GM12878 (cell line): ENCODE data around the gene PRKCB. TPM values are rescaled to one million over a fixed set of nuclear protein-coding genes. Genes with fewer than 3 reads are reported as not detected.

Experiments
- ATAC-seq: fragments of 200-7000 bp; cut with Tn5 transposase; 3 replicates; pipeline ENCODE4 v1.9.1; 2020; ENCODE audit warnings: mild to moderate bottlenecking, moderate library complexity
- BruUV-seq: library from RNA; stranded (reverse); fragments of 400-500 nt; replicated peaks from 2 replicates; lab custom pipeline; 2021; lab: Mats Ljungman, UMichigan
- CTCF ChIA-PET: fragments of 300-600 bp; sonication (Branson Sonifier 250); formaldehyde crosslinking; extraction: SDS; loops from one replicate; lab custom pipeline; 2021; ENCODE audit warnings: inconsistent platforms; lab: Yijun Ruan, JAX
- POLR2A ChIA-PET: fragments of 350-600 bp; formaldehyde crosslinking; extraction: SDS; loops from one replicate; lab custom pipeline; 2021; ENCODE audit warnings: inconsistent platforms; lab: Charles Lee
- RAD21 ChIA-PET: fragments of 300-600 bp; sonication (Branson Sonifier 250); formaldehyde crosslinking; loops from one replicate; lab custom pipeline; 2023; ENCODE audit warnings: antibody characterized with exemption; ENCODE audit not compliant: unreplicated experiment; lab: Charles Lee
- SMC1A ChIA-PET: fragments of 300-600 bp; sonication (Branson Sonifier 250); formaldehyde crosslinking; loops from one replicate; lab custom pipeline; 2023; ENCODE audit not compliant: unreplicated experiment, uncharacterized antibody; lab: Charles Lee
- DNase-seq: peaks from one replicate; pipeline ENCODE4 v3.0.0-alpha.2; 2011; ENCODE audit warnings: low read depth, low spot score
- FAIRE-seq: peaks from 3 replicates; lab custom pipeline; 2011; peaks lifted over from hg19 to GRCh38; lab: Jason Lieb, UNC
- H2AFZ ChIP-seq: 2 replicates; pipeline ENCODE4 v1.6.0; 2011; ENCODE audit warnings: low read depth, low read length, control low read depth; ENCODE audit not compliant: control insufficient read depth
- H3K27ac ChIP-seq: 2 replicates; pipeline ENCODE4 v1.5.1; 2011; ENCODE audit warnings: control low read depth; ENCODE audit not compliant: control insufficient read depth, insufficient read depth
- H3K27me3 ChIP-seq, 2 experiments: replicated peaks in 1 of 2; 2 replicates each; pipeline versions ENCODE4 v1.6.0 to v1.6.1; 2011; ENCODE audit warnings: low read length in 1 of 2; ENCODE audit not compliant: control insufficient read depth in 2 of 2, insufficient read depth in 2 of 2
- H3K36me3 ChIP-seq, 2 experiments: 2 replicates each; pipeline ENCODE4 v1.5.1; 2011; ENCODE audit warnings: low read length in 1 of 2; ENCODE audit not compliant: control insufficient read depth in 2 of 2, insufficient read depth in 2 of 2
- H3K4me1 ChIP-seq: 2 replicates; pipeline ENCODE4 v1.6.1; 2011; ENCODE audit warnings: mild to moderate bottlenecking, low read length, moderate library complexity, mixed read lengths; ENCODE audit not compliant: control insufficient read depth, insufficient read depth
- H3K4me2 ChIP-seq: 2 replicates; pipeline ENCODE4 v1.6.0; 2011; ENCODE audit warnings: control low read depth; ENCODE audit not compliant: control insufficient read depth, insufficient read depth
- H3K4me3 ChIP-seq: fragments of 200-600 bp; sonication (generic); 2 replicates; pipeline ENCODE4 v1.5.1; 2016
- H3K79me2 ChIP-seq: 2 replicates; pipeline ENCODE4 v1.6.0; 2011; ENCODE audit warnings: low read length; ENCODE audit not compliant: control insufficient read depth, insufficient read depth
- H3K9ac ChIP-seq: 2 replicates; pipeline ENCODE4 v1.8.0; 2011; ENCODE audit warnings: low read length, control low read depth, mixed read lengths; ENCODE audit not compliant: control insufficient read depth, insufficient read depth
- H3K9me3 ChIP-seq: replicated peaks from 3 replicates; pipeline ENCODE4 v1.5.1; 2011; ENCODE audit warnings: mild to moderate bottlenecking, low read length; ENCODE audit not compliant: control insufficient read depth, insufficient read depth
- H4K20me1 ChIP-seq: 2 replicates; pipeline ENCODE4 v1.6.0; 2011; ENCODE audit not compliant: control insufficient read depth, insufficient read depth
- CHD4 ChIP-seq: fragments of 200-600 bp; sonication (generic); IDR thresholded peaks from 2 replicates; pipeline ENCODE4 v1.6.1; 2016; ENCODE audit warnings: mild to moderate bottlenecking
- CREM ChIP-seq: IDR thresholded peaks from 2 replicates; pipeline ENCODE4 v1.6.1; 2014; ENCODE audit warnings: antibody characterized with exemption, low read depth
- EED ChIP-seq: sonication (generic); IDR thresholded peaks from 2 replicates; pipeline ENCODE4 v1.6.1; 2016; ENCODE audit warnings: antibody characterized with exemption, low read depth
- FOXM1 ChIP-seq: IDR thresholded peaks from 2 replicates; pipeline ENCODE4 v1.6.1; 2012; ENCODE audit warnings: low read depth, mild to moderate bottlenecking, inconsistent platforms, low read length, moderate library complexity
- IKZF2 ChIP-seq, 2 experiments: fragments of 450-650 bp; IDR thresholded peaks; 2 replicates each; pipeline ENCODE4 v1.6.1; 2017; ENCODE audit warnings: mild to moderate bottlenecking in 2 of 2, moderate library complexity in 2 of 2
- MTA3 ChIP-seq: IDR thresholded peaks from 2 replicates; pipeline ENCODE4 v1.6.1; 2012; ENCODE audit warnings: low read length, inconsistent platforms, borderline replicate concordance
- NFXL1 ChIP-seq: fragments of 450-650 bp; IDR thresholded peaks from 2 replicates; pipeline ENCODE4 v1.6.1; 2017; ENCODE audit warnings: antibody characterized with exemption, mild to moderate bottlenecking, borderline replicate concordance
- PAX5 ChIP-seq: IDR thresholded peaks from 2 replicates; pipeline ENCODE4 v1.6.1; 2011; ENCODE audit warnings: low read depth, low read length, borderline replicate concordance
- SIN3A ChIP-seq: IDR thresholded peaks from 2 replicates; pipeline ENCODE4 v1.6.1; 2012; ENCODE audit warnings: low read depth, low read length, improper control_type of control experiment
- SKIL ChIP-seq: fragments of 450-650 bp; IDR thresholded peaks from 2 replicates; pipeline ENCODE4 v1.6.1; 2017; ENCODE audit warnings: mild to moderate bottlenecking, low read depth, inconsistent platforms; ENCODE audit not compliant: poor library complexity, severe bottlenecking
- SMAD5 ChIP-seq: IDR thresholded peaks from 2 replicates; pipeline ENCODE4 v1.6.1; 2016; ENCODE audit warnings: antibody characterized with exemption, low read depth
- SMARCA5 ChIP-seq: fragments of 450-650 bp; IDR thresholded peaks from 2 replicates; pipeline ENCODE4 v1.6.1; 2017; ENCODE audit warnings: mild to moderate bottlenecking
- SP1 ChIP-seq: IDR thresholded peaks from one replicate; pipeline ENCODE4 v1.6.1; 2011; ENCODE audit warnings: low read depth, low read length
- TCF12 ChIP-seq: IDR thresholded peaks from 2 replicates; pipeline ENCODE4 v1.6.1; 2011; ENCODE audit warnings: low read depth, mild to moderate bottlenecking, low read length
- TCF3 ChIP-seq: IDR thresholded peaks from 2 replicates; pipeline ENCODE4 v1.6.1; 2012; ENCODE audit warnings: low read depth, mild to moderate bottlenecking, low read length, borderline replicate concordance; ENCODE audit not compliant: insufficient read depth
- ZNF24 ChIP-seq: fragments of 450-650 bp; IDR thresholded peaks from 2 replicates; pipeline ENCODE4 v1.6.1; 2017; ENCODE audit warnings: antibody characterized with exemption, mild to moderate bottlenecking
- ZNF384 ChIP-seq: IDR thresholded peaks from 2 replicates; pipeline ENCODE4 v1.6.1; 2012; ENCODE audit warnings: low read depth, mild to moderate bottlenecking, low read length, improper control_type of control experiment, borderline replicate concordance
- WGBS: methylation state at CpG from one replicate; pipeline ENCODE4 v1.1.6; 2016; ENCODE audit warnings: low lambda C conversion rate; ENCODE audit not compliant: insufficient replicate concordance, insufficient coverage; ENCODE audit errors: missing lambda C conversion rate; 5-methylcytosine and 5-hydroxymethylcytosine counted together
- in situ Hi-C: fragments of 300-500 bp; cut with MboI; formaldehyde crosslinking; loops from 9 replicates; pipeline ENCODE4 v1.14.3; 2018; ENCODE audit warnings: mixed read lengths
- intact Hi-C: fragments of 100-400 bp; cut with micrococcal nuclease; formaldehyde crosslinking; loops from one replicate; pipeline ENCODE4 v1.14.2; 2022; ENCODE audit not compliant: unreplicated experiment
- polyA plus RNA-seq, 11 experiments: library from polyadenylated mRNA; depleted of rRNA in 4 of 11; unstranded in 6 of 11; stranded (reverse) in 5 of 11; fragments of >200 nt; fragmentation: Nextera tagmentation in 4 of 11; fragmentation: Illumina TruSeq in 1 of 11; extraction: Ambion mirVana in 4 of 11; extraction: Trizol in 1 of 11; gene quantifications; 1 replicate in 1 of 11; 2 replicates in 10 of 11; pipeline versions ENCODE4 v1.2.1 to v1.2.3, GENCODE V29; 2011 to 2016; ENCODE audit warnings: inconsistent platforms in 2 of 11, missing spikeins in 2 of 11, low read depth in 1 of 11
- total RNA-seq, 4 experiments: library from RNA; depleted of rRNA in 3 of 4; stranded (reverse); fragments of >200 nt in 3 of 4; fragmentation: Illumina TruSeq in 1 of 4; extraction: Trizol in 1 of 4; gene quantifications; 2 replicates each; pipeline versions ENCODE4 v1.2.1 to v1.2.3, GENCODE V29; 2013 to 2021
- TF ChIP-seq, protein P1 (sequence below): fragments of 450-650 bp; IDR thresholded peaks from 2 replicates; pipeline ENCODE4 v1.6.1; 2017; ENCODE audit warnings: mild to moderate bottlenecking
- TF ChIP-seq, protein P2 (sequence below): IDR thresholded peaks from 2 replicates; pipeline ENCODE4 v1.6.1; 2012; ENCODE audit warnings: low read length, inconsistent platforms

The PRKCB gene
- total and polyA plus RNA-seq, 10 of the 15 experiments (the other 5 are each of a cell fraction or from before 2014, with no cell fraction given), result 21.4 to 158 (median 97.3) TPM

- ChIA-PET POLR2A (interaction anchor here (1.4 to 3.6 kb wide), 5 partner anchors 9 to 32 kb away, joined by 5 to 26 read pairs (median 18); no protein-coding TSS in a partner anchor), SMC1A (interaction anchor here (0.9 to 11.3 kb wide), 8 partner anchors 10 to 167 kb away, joined by 3 to 466 read pairs (median 4); partner anchors contain the start of gene PRKCB), CTCF (interaction anchor here (0.9 to 3.2 kb wide), 8 partner anchors 10 to 167 kb away, joined by 3 to 27 read pairs (median 5); no protein-coding TSS in a partner anchor), RAD21 (interaction anchor here (0.6 to 3.3 kb wide), 6 partner anchors 10 to 163 kb away, joined by 3 to 66 read pairs (median 4); no protein-coding TSS in a partner anchor)
- peaks cover 52% of the 10 kb centered on the region for H3K4me1 ChIP-seq
- H3K9ac ChIP-seq, result no peak overlapping the region
- intact Hi-C loops, result no loop called here
- H3K9me3 ChIP-seq, result peaks cover 6% of the 10 kb centered on the region
- ATAC-seq (no peak), FAIRE-seq (no peak), DNase-seq (no peak)
- no TSS peak for BruUV-seq
- H3K36me3 ChIP-seq, result no peaks in the 10 kb centered on the region; a peak in 3 of 4 replicates
- H3K79me2 ChIP-seq, result peaks cover 80% of the 10 kb centered on the region
- WGBS, result 80% methylated on average over 3 of the region's 3 CpGs
- no peak overlapping the region for H3K4me3 ChIP-seq
- no peaks in the 10 kb centered on the region for H4K20me1 ChIP-seq
- no peaks in the 10 kb centered on the region for H3K27me3 ChIP-seq
- in situ Hi-C loops, result loop anchor here (10.0 kb wide), 1 partner anchor 342 kb away; no protein-coding TSS in a partner anchor
- H2AFZ ChIP-seq, result no peak overlapping the region
- no peak overlapping the region for H3K4me2 ChIP-seq
- no peak overlapping the region for H3K27ac ChIP-seq
- TF ChIP-seq ZNF384 (no peak), SKIL (no peak), CREM (no peak), SP1 (no peak), TCF3 (no peak), NFXL1 (no peak), TCF12 (no peak), FOXM1 (no peak), PAX5 (no peak), CHD4 (no peak), SMARCA5 (no peak), SMAD5 (no peak), IKZF2 (IDR thresholded peaks at IDR 0.05) (no peak), MTA3 (no peak), ZNF24 (no peak), SIN3A (no peak), EED (no peak)
- TF ChIP-seq, protein P1, sequence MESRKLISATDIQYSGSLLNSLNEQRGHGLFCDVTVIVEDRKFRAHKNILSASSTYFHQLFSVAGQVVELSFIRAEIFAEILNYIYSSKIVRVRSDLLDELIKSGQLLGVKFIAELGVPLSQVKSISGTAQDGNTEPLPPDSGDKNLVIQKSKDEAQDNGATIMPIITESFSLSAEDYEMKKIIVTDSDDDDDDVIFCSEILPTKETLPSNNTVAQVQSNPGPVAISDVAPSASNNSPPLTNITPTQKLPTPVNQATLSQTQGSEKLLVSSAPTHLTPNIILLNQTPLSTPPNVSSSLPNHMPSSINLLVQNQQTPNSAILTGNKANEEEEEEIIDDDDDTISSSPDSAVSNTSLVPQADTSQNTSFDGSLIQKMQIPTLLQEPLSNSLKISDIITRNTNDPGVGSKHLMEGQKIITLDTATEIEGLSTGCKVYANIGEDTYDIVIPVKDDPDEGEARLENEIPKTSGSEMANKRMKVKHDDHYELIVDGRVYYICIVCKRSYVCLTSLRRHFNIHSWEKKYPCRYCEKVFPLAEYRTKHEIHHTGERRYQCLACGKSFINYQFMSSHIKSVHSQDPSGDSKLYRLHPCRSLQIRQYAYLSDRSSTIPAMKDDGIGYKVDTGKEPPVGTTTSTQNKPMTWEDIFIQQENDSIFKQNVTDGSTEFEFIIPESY, result no peak
- TF ChIP-seq, protein P2, sequence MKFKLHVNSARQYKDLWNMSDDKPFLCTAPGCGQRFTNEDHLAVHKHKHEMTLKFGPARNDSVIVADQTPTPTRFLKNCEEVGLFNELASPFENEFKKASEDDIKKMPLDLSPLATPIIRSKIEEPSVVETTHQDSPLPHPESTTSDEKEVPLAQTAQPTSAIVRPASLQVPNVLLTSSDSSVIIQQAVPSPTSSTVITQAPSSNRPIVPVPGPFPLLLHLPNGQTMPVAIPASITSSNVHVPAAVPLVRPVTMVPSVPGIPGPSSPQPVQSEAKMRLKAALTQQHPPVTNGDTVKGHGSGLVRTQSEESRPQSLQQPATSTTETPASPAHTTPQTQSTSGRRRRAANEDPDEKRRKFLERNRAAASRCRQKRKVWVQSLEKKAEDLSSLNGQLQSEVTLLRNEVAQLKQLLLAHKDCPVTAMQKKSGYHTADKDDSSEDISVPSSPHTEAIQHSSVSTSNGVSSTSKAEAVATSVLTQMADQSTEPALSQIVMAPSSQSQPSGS, result no peak
These were observed 11.5 kb downstream of the PRKCB start for GRCh38 chr16:23847251-23847650.
